HEK293 (cell line): ENCODE data around the gene SYDE2.

Experiments used
- CTCF ChIA-PET: fragments of 350-600 bp; formaldehyde crosslinking; extraction: SDS; loops from one replicate; lab custom pipeline; 2021; ENCODE audit warnings: antibody characterized with exemption; lab: Yijun Ruan, JAX
- POLR2A ChIA-PET: fragments of 300-600 bp; formaldehyde crosslinking; extraction: SDS; loops from one replicate; lab custom pipeline; 2020; ENCODE audit warnings: antibody characterized with exemption, inconsistent platforms; lab: Yijun Ruan, JAX
- H3K27ac ChIP-seq: fragments of 200-500 bp; sonication (Bioruptor generic); 2 replicates; pipeline ENCODE4 v1.5.1; 2014; ENCODE audit warnings: low read depth, low read length, control low read depth, inconsistent platforms; ENCODE audit errors: extremely low read depth
- H3K36me3 ChIP-seq, 2 experiments: fragments of 200-500 bp in 1 of 2; sonication (Bioruptor generic) in 1 of 2; 1 replicate in 1 of 2; 2 replicates in 1 of 2; pipeline ENCODE4 v1.5.1; 2014 to 2017; ENCODE audit warnings: inconsistent platforms in 2 of 2, low read length in 2 of 2; ENCODE audit not compliant: control insufficient read depth in 2 of 2, insufficient read depth in 1 of 2
- H3K4me1 ChIP-seq: fragments of 200-500 bp; sonication (Bioruptor generic); 2 replicates; pipeline ENCODE4 v1.5.1; 2014; ENCODE audit warnings: mild to moderate bottlenecking, low read length, inconsistent platforms; ENCODE audit not compliant: control insufficient read depth, insufficient read depth
- H3K4me3 ChIP-seq: 2 replicates; pipeline ENCODE4 v1.5.1; 2011; ENCODE audit warnings: low read depth, mild to moderate bottlenecking, control low read depth, low read length, moderate library complexity
- H3K9me3 ChIP-seq: fragments of 200-500 bp; sonication (Bioruptor generic); 2 replicates; pipeline ENCODE4 v1.5.1; 2014; ENCODE audit warnings: low read depth, low read length, inconsistent platforms; ENCODE audit not compliant: control insufficient read depth, insufficient read depth
- GLIS2 ChIP-seq: fragments of 450-650 bp; formaldehyde crosslinking; IDR thresholded peaks from 2 replicates; pipeline ENCODE4 v1.5.1; 2016; ENCODE audit warnings: missing biosample characterization, missing genetic modification characterization
- HOXD13 ChIP-seq: sonication (generic); formaldehyde crosslinking; IDR thresholded peaks from 2 replicates; pipeline ENCODE4 v1.8.0; 2022; ENCODE audit warnings: missing genetic modification reagents, borderline replicate concordance
- MZF1 ChIP-seq: fragments of 450-650 bp; formaldehyde crosslinking; IDR thresholded peaks from 2 replicates; pipeline ENCODE4 v1.5.1; 2017; ENCODE audit warnings: missing biosample characterization, missing genetic modification characterization, borderline replicate concordance
- PRDM1 ChIP-seq: fragments of 450-650 bp; formaldehyde crosslinking; IDR thresholded peaks from 2 replicates; pipeline ENCODE4; 2016; ENCODE audit warnings: missing biosample characterization, missing genetic modification characterization
- RBAK ChIP-seq: fragments of 450-650 bp; formaldehyde crosslinking; IDR thresholded peaks from 2 replicates; pipeline ENCODE4 v1.5.1; 2016; ENCODE audit warnings: missing biosample characterization, missing genetic modification characterization
- ZBTB48 ChIP-seq: fragments of 450-650 bp; formaldehyde crosslinking; IDR thresholded peaks from 2 replicates; pipeline ENCODE4 v1.5.1; 2016; ENCODE audit warnings: missing biosample characterization, missing genetic modification characterization
- ZEB2 ChIP-seq: fragments of 450-650 bp; formaldehyde crosslinking; IDR thresholded peaks from 2 replicates; pipeline ENCODE4 v1.5.1; 2016; ENCODE audit warnings: missing biosample characterization, missing genetic modification characterization
- ZNF10 ChIP-seq: fragments of 450-650 bp; formaldehyde crosslinking; IDR thresholded peaks from 2 replicates; pipeline ENCODE4 v1.5.1; 2017; ENCODE audit warnings: missing biosample characterization, missing genetic modification characterization
- ZNF133 ChIP-seq: fragments of 450-650 bp; formaldehyde crosslinking; IDR thresholded peaks from 2 replicates; pipeline ENCODE4 v1.5.1; 2016; ENCODE audit warnings: missing biosample characterization, missing genetic modification characterization
- ZNF146 ChIP-seq: fragments of 450-650 bp; formaldehyde crosslinking; IDR thresholded peaks from 2 replicates; pipeline ENCODE4 v1.5.1; 2016; ENCODE audit warnings: missing biosample characterization, missing genetic modification characterization
- ZNF155 ChIP-seq: fragments of 450-650 bp; formaldehyde crosslinking; IDR thresholded peaks from 2 replicates; pipeline ENCODE4 v1.5.1; 2016; ENCODE audit warnings: missing biosample characterization, missing genetic modification characterization
- ZNF169 ChIP-seq: fragments of 450-650 bp; formaldehyde crosslinking; IDR thresholded peaks from 2 replicates; pipeline ENCODE4 v1.5.1; 2016; ENCODE audit warnings: missing biosample characterization, missing genetic modification characterization
- ZNF37A ChIP-seq: fragments of 450-650 bp; IDR thresholded peaks from 2 replicates; pipeline ENCODE4 v1.5.1; 2018; ENCODE audit warnings: missing biosample characterization, missing genetic modification characterization
- ZNF394 ChIP-seq: fragments of 450-650 bp; formaldehyde crosslinking; IDR thresholded peaks from 2 replicates; pipeline ENCODE4 v1.5.1; 2016; ENCODE audit warnings: missing biosample characterization, missing genetic modification characterization, mild to moderate bottlenecking, moderate library complexity, borderline replicate concordance
- ZNF404 ChIP-seq: fragments of 450-650 bp; formaldehyde crosslinking; IDR thresholded peaks from 2 replicates; pipeline ENCODE4 v1.5.1; 2017; ENCODE audit warnings: missing biosample characterization, missing genetic modification characterization
- ZNF501 ChIP-seq: fragments of 450-650 bp; formaldehyde crosslinking; IDR thresholded peaks from 2 replicates; pipeline ENCODE4 v1.5.1; 2016; ENCODE audit warnings: missing biosample characterization, missing genetic modification characterization
- ZNF529 ChIP-seq: fragments of 450-650 bp; formaldehyde crosslinking; IDR thresholded peaks from 2 replicates; pipeline ENCODE4 v1.5.1; 2017; ENCODE audit warnings: missing genetic modification characterization, missing biosample characterization; ENCODE audit not compliant: insufficient replicate concordance
- ZNF548 ChIP-seq: fragments of 450-650 bp; formaldehyde crosslinking; IDR thresholded peaks from 2 replicates; pipeline ENCODE4 v1.5.1; 2016; ENCODE audit warnings: missing biosample characterization, missing genetic modification characterization
- ZNF596 ChIP-seq: fragments of 450-650 bp; IDR thresholded peaks from 2 replicates; pipeline ENCODE4 v1.5.0; 2018; ENCODE audit warnings: missing biosample characterization, mild to moderate bottlenecking, missing genetic modification characterization, moderate library complexity
- ZNF610 ChIP-seq: fragments of 450-650 bp; formaldehyde crosslinking; IDR thresholded peaks from 2 replicates; pipeline ENCODE4 v1.5.1; 2016; ENCODE audit warnings: missing biosample characterization, missing genetic modification characterization, borderline replicate concordance
- ZNF621 ChIP-seq: fragments of 450-650 bp; formaldehyde crosslinking; IDR thresholded peaks from 2 replicates; pipeline ENCODE4 v1.5.1; 2017; ENCODE audit warnings: missing biosample characterization, missing genetic modification characterization
- ZNF654 ChIP-seq: fragments of 450-650 bp; formaldehyde crosslinking; IDR thresholded peaks from 2 replicates; pipeline ENCODE4 v1.5.1; 2016; ENCODE audit warnings: low read depth, missing biosample characterization, missing genetic modification characterization
- ZNF747 ChIP-seq: fragments of 450-650 bp; formaldehyde crosslinking; IDR thresholded peaks from 2 replicates; pipeline ENCODE4 v1.5.1; 2016; ENCODE audit warnings: missing biosample characterization, missing genetic modification characterization
- ZNF76 ChIP-seq: fragments of 450-650 bp; formaldehyde crosslinking; IDR thresholded peaks from 2 replicates; pipeline ENCODE4; 2016; ENCODE audit warnings: low read depth, missing biosample characterization, missing genetic modification characterization, borderline replicate concordance
- ZXDB ChIP-seq: fragments of 450-650 bp; formaldehyde crosslinking; IDR thresholded peaks from 2 replicates; pipeline ENCODE4 v1.5.1; 2016; ENCODE audit warnings: missing biosample characterization, missing genetic modification characterization
- TF ChIP-seq, protein P1 (sequence below): sonication (generic); formaldehyde crosslinking; IDR thresholded peaks from 2 replicates; pipeline ENCODE4 v1.8.1; 2022; ENCODE audit warnings: mild to moderate bottlenecking, moderate library complexity, missing genetic modification reagents
- TF ChIP-seq, protein P2 (sequence below): fragments of 450-650 bp; formaldehyde crosslinking; IDR thresholded peaks from 2 replicates; pipeline ENCODE4 v1.5.1; 2016; ENCODE audit warnings: missing biosample characterization, missing genetic modification characterization

Gene SYDE2

DNA sequence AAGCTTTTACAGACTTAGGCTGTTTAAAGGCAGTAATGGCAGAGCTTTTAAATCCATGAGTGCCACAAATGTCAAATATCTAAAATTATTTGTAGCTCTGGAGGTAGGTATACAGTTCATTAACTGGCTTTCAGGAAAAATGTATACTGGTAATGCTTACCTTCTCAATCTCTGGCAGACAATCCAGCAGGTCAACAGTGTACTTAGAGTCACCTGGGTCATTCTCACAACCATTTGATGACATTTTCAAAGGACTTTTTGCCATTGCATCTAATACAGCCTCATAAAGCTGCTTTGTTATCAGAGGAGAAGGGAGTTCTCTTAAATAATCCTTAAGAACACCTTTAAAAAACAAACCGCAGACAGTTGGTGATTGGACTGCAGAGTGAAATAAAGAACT lies 31.9 kb downstream of the SYDE2 start:
- Histone ChIP-seq H3K27ac (no peak overlapping the region), H3K36me3 (peaks cover 8 to 15% of the 10 kb centered on the region in 2 experiments; a peak in 2 of 3 replicates), H3K4me1 (no peaks in the 10 kb centered on the region), H3K9me3 (no peaks in the 10 kb centered on the region), H3K4me3 (no peak overlapping the region)
- CTCF ChIA-PET: interaction anchor here (0.9 to 1.0 kb wide), 2 partner anchors 49 to 224 kb away, joined by 3 read pairs; no protein-coding TSS in a partner anchor
- TF ChIP-seq ZNF501: no peak
- no peak for TF ChIP-seq ZBTB48
- TF ChIP-seq ZNF37A: no peak
- no peak for TF ChIP-seq PRDM1 (tag by site-specific recombination)
- TF ChIP-seq ZNF155 (tag by site-specific recombination): no peak
- no peak for TF ChIP-seq ZNF394 (tag by site-specific recombination)
- TF ChIP-seq ZNF747 (tag by site-specific recombination): no peak
- POLR2A ChIA-PET: no interaction called here

DNA sequence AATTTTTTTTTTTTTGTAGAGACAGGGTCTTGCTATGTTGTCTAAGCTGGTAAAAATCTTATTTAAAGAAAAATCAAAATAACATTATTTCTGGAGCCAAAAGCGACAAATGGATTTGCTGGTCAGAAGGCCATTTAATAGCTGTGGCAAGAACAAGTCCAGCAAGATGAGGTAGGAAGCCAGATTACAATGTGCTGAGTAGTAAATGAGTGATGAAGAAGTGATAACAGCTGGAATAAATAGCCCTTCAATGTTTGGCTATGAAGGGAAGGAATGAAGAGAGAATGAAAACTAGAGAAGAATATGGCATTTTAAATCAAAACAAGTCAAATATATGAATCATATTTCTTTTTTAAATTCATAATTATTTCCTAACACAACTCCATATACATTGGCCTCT lies 34.5 kb downstream of the SYDE2 start:
- H3K36me3 ChIP-seq: peaks cover 11 to 15% of the 10 kb centered on the region in 2 experiments; a peak in 2 of 3 replicates
- no peaks in the 10 kb centered on the region for H3K9me3 ChIP-seq
- ChIA-PET POLR2A (no interaction called here), CTCF (interaction anchor here (0.6 to 0.7 kb wide), 2 partner anchors 15 to 57 kb away, joined by 3 to 5 read pairs; no protein-coding TSS in a partner anchor)
- no peak overlapping the region for H3K27ac ChIP-seq
- H3K4me3 ChIP-seq: no peak overlapping the region
- no peak for TF ChIP-seq ZNF654 (tag by site-specific recombination)
- no peak for TF ChIP-seq ZNF529 (tag by site-specific recombination)
- TF ChIP-seq ZNF404 (tag by site-specific recombination): no peak
- no peak for TF ChIP-seq ZNF146 (tag by site-specific recombination)
- no peak for TF ChIP-seq ZNF76 (tag by site-specific recombination)
- TF ChIP-seq ZNF10: no peak
- TF ChIP-seq, protein P1, sequence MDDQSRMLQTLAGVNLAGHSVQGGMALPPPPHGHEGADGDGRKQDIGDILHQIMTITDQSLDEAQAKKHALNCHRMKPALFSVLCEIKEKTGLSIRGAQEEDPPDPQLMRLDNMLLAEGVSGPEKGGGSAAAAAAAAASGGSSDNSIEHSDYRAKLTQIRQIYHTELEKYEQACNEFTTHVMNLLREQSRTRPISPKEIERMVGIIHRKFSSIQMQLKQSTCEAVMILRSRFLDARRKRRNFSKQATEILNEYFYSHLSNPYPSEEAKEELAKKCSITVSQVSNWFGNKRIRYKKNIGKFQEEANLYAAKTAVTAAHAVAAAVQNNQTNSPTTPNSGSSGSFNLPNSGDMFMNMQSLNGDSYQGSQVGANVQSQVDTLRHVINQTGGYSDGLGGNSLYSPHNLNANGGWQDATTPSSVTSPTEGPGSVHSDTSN: no peak
- no peak for TF ChIP-seq RBAK (tag by site-specific recombination)
- no peak for TF ChIP-seq ZXDB (tag by site-specific recombination)
- no peak for TF ChIP-seq ZEB2
- no peak for TF ChIP-seq ZNF610
- TF ChIP-seq GLIS2: no peak
- no peak for TF ChIP-seq ZNF596 (tag by site-specific recombination)
- no peak for TF ChIP-seq MZF1 (tag by site-specific recombination)
- no peak for TF ChIP-seq ZNF169 (tag by site-specific recombination)
- TF ChIP-seq ZNF548 (tag by site-specific recombination): no peak
- no peak for TF ChIP-seq ZNF621 (tag by site-specific recombination)
- TF ChIP-seq HOXD13 (CRISPR knock-in tag): no peak
- TF ChIP-seq ZNF133: no peak
- TF ChIP-seq, protein P2, sequence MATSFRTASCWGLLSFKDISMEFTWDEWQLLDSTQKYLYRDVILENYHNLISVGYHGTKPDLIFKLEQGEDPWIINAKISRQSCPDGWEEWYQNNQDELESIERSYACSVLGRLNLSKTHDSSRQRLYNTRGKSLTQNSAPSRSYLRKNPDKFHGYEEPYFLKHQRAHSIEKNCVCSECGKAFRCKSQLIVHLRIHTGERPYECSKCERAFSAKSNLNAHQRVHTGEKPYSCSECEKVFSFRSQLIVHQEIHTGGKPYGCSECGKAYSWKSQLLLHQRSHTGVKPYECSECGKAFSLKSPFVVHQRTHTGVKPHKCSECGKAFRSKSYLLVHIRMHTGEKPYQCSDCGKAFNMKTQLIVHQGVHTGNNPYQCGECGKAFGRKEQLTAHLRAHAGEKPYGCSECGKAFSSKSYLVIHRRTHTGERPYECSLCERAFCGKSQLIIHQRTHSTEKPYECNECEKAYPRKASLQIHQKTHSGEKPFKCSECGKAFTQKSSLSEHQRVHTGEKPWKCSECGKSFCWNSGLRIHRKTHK (tag by site-specific recombination): no peak
- no peaks in the 10 kb centered on the region for H3K4me1 ChIP-seq
